GM18867 (cell line): ENCODE results near the gene GFY.
"Not testable (repeated sequence)": the region's sequence is repeated elsewhere in the genome, so short reads cannot be mapped to it uniquely, and the experiment has no call there.

Experiments
- ATAC-seq: cut with Tn5 transposase; IDR thresholded peaks from one replicate; pipeline ENCODE4 v1.9.1; 2021; ENCODE audit warnings: mild to moderate bottlenecking, moderate library complexity; ENCODE audit not compliant: unreplicated experiment

GFY gene

GRCh38 chr19:49442771-49443365 lies 17.7 kb downstream of the GFY start:
- ATAC-seq, result peak; percentile 20

GRCh38 chr19:49443366-49444099 lies 18.3 kb downstream of the GFY start:
- peak; percentile 75 for ATAC-seq

DNA sequence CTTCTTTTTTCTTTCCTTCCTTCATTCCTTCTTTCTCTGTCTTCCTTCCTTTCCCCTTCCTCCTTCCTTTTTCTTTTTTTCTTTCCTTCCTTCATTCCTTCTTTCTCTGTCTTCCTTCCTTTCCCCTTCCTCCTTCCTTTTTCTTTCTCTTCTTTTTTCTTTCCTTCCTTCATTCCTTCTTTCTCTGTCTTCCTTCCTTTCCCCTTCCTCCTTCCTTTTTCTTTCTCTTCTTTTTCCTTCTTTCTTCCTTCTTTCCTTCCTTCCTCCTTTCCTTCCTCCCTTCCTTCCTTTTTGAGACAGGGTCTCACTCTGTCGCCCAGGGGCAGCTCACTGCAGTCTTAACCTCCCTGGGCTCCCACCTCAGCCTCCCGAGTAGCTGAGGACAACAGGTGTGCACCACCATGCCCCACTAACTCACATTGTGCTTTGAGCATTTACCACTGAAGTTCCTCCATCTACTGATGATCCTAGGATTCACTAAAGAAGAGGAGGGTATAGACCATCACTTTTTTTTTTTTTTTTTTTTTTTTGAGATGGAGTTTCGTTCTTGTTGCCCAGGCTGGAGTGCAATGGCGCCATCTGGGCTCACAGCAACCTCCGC lies 19.0 kb downstream of the GFY start:
- not testable (repeated sequence) for ATAC-seq

DNA sequence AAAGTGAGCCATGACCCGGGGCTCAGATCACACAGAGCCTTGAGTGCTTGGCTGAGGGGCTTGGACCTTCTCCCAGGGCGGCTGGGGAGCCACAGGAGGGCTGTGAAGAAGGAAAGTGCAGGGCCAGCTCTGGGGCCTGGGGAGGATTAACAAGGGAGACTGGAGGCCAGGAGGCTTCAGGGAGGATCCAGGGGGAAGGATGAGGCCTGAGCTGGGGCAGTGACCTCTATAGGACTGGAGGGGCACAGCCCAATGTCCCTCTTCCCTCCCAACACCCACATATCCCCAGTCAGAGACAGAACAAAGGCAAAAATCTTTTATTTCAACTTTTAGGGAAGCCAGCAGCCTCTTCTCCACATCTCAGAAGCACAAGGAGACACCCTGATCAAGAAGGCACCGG lies 20.8 kb downstream of the GFY start:
- no peak for ATAC-seq

DNA sequence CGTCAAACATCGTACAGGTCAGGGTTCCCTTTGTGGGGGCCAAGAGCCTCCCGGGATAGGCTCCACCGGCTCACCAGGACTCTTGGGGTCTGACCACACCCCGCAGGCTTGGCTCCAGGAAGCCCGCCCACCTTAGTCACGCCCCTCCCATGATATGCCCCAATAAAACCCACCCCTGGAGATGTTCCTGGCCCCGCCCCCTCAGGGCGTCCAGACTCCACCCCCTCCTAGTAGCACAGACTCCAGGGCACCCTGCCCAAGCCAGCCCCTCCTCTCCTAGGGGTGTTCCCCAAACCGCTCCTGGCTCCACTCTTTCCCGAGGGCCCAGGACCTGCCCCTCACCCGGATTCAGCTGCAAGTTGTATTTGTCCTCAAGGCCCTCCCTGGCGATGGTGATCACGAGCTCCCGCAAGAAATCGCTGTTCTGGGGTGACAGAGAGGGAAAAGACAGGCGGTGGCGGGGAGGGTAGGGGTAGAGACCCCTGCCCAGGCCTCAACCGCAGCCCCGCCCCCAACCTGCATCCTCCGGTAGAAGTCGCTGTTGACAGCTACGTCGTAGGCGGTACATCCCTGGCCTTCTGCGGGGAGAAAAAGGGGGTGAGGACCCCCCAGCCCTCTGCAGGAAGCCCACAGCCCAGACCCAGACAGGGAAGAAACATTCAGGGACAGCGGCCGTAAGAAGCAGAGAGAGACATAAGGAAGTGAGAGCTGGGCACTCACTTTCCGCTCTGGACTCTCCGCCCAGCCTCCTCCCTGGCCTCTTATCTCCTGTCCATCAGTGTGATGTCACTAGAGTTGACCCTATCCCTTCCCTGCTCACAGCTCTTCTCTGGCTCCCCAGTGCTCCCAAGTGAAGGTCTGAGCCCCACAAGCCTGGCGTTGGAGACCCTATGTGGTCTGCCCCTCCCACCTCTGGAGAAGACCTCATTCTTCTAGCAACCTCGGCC lies 22.6 kb downstream of the GFY start:
- ATAC-seq, result no peak

- ATAC-seq, result no peak
Measured at GRCh38 chr19:49448432-49448786, 23.2 kb downstream of the GFY start.

GRCh38 chr19:49450405-49450804 lies 25.2 kb downstream of the GFY start:
- no peak for ATAC-seq

GRCh38 chr19:49451430-49452181 lies 26.4 kb downstream of the GFY start, which contains the start of gene PIH1D1:
Gene PIH1D1, minus strand, starts transcription at chr19:49451814. Its CDS starts 240 bp downstream, at chr19:49451574.
- ATAC-seq, result peak; percentile 50

GRCh38 chr19:49453013-49453756 lies 28.0 kb downstream of the GFY start, which contains the start of gene ALDH16A1:
Gene ALDH16A1, plus strand, starts transcription at chr19:49453225. Its CDS starts 107 bp downstream, at chr19:49453332.
- ATAC-seq, result peak; percentile 78

GRCh38 chr19:49453757-49454240 lies 28.6 kb downstream of the GFY start:
- ATAC-seq, result no peak

GRCh38 chr19:49455773-49456172 lies 30.6 kb downstream of the GFY start:
- no peak for ATAC-seq

- no peak for ATAC-seq
Measured at GRCh38 chr19:49456326-49456725, 31.1 kb downstream of the GFY start.

DNA sequence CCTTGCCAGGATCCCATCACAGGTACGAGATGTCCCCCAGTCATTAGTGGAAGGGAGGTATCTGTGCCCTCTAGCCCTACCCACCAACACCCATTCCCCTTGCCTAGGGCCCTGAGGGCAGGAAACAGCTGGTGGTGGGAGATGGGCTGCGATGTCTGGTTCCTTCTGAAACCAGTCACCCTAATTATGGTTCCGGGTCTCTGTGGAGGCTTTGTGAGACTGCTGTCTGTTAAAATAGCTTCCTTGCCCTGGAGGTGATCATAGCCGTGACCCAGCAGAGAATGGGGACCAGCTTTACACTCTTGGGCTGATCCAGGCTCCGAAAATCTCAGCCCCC lies 33.3 kb downstream of the GFY start:
- no peak for ATAC-seq

DNA sequence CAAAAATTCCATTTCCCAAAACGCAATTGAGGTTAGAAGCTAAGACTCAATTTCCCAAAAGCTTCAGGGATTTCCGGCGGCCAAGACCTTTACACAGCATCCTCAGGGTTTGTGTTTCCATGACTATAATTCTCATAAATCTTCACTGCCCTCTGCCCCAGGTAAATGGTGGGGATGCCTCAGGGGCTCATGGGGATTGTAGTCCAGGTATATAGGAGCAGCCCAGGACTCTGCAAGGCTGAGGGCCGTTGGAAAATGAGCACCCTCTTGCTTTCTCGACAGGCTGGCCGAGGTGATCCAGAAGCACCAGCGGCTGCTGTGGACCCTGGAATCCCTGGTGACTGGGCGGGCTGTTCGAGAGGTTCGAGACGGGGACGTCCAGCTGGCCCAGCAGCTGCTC lies 34.2 kb downstream of the GFY start:
- ATAC-seq, result no peak

- ATAC-seq, result not testable (repeated sequence)
Measured at GRCh38 chr19:49461130-49461529, 35.9 kb downstream of the GFY start.

DNA sequence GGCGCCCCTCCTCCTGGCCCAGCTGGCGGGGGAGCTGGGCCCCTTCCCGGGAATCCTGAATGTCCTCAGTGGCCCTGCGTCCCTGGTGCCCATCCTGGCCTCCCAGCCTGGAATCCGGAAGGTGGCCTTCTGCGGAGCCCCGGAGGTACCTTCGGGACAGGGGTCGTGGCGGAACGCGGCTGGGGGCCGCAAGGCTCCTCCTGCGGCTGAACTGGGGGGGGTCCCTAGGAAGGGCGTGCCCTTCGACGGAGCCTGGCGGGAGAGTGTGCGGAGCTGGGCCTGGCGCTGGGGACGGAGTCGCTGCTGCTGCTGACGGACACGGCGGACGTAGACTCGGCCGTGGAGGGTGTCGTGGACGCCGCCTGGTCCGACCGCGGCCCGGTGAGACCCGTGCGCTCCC lies 36.5 kb downstream of the GFY start:
- no peak for ATAC-seq

GRCh38 chr19:49462492-49462891 lies 37.3 kb downstream of the GFY start:
- ATAC-seq, result no peak

GRCh38 chr19:49463960-49464740 lies 39.0 kb downstream of the GFY start:
- no peak for ATAC-seq

DNA sequence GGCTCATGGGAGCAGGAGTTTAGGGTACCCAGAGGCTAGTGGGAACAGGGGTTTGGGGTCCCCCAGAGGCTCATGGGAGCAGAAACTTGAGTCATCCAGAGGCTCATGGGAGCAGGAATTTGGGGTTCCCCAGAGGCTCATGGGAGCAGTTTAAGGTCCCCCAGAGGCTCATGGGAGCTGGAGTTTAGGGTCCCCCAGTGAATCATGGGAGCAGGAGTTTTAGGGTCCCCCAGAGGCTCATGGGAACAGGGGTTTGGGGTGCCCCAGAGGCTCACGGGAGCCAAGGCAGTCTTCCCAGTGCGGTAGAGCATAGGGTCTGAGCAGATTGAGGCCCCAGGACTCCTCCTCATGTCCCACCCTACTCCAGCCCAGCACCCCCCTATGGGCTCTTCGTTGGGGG lies 40.2 kb downstream of the GFY start:
- no peak for ATAC-seq
